ENCODE measurements around the gene SMURF1.

The SMURF1 gene

GRCh38 chr7:99132595-99133321 lies 11.2 kb downstream of the SMURF1 start:
- Mint-ChIP-seq H3K27ac (no peak overlapping the region), H3K36me3 (peaks cover 2% of the 10 kb centered on the region), H3K4me3 (no peak overlapping the region), H3K4me1 (no peaks in the 10 kb centered on the region), H3K27me3 (no peaks in the 10 kb centered on the region), H3K9me3 (no peaks in the 10 kb centered on the region)
- DNase-seq = no peak
- CTCF ChIA-PET = no interaction called here

DNA sequence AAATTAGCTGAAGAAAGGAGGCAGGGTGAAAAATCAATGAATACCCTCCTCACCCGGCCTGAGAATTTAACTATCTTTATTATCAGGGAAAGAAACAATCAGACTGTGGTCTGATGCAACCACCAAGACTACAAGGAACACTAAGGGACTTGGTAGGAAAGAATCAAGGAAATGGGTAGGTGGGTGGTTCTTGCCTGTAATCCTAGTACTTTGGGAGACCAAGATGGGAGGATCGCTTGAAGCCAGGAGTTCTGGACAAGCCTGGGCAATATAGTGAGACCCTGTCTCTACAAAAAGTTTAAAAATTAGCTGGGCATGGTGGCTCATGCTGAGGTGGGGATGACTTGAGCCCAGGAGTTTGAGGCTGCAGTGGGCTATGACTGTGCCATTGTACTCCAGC lies 12.6 kb downstream of the SMURF1 start:
- Mint-ChIP-seq H3K9me3 (no peaks in the 10 kb centered on the region), H3K36me3 (peaks cover 2% of the 10 kb centered on the region), H3K4me1 (no peaks in the 10 kb centered on the region), H3K27ac (no peak overlapping the region), H3K27me3 (no peaks in the 10 kb centered on the region), H3K4me3 (no peak overlapping the region)
- CTCF ChIA-PET = no interaction called here
- no peak for DNase-seq

DNA sequence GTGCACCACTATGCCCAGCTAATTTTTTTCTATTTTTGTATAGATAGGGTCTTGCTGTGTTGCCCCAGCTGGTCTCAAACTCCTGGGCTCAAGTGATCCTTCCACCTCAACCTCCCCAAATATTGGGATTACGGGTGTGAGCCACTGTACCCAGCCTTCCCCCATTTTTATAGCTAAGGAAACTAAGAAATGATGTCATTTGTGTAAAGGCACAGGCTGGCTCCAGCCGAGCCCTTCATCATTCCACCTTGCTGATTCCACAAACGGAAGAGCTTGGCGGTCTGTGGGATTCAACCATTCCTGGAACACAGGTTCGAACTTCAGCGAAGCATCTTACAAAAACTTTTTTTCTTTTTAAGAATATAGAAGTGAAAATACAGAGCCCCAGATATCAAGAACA lies 14.4 kb downstream of the SMURF1 start:
- Mint-ChIP-seq H3K4me1 (peaks cover under 1% of the 10 kb centered on the region), H3K9me3 (no peaks in the 10 kb centered on the region)

GRCh38 chr7:99129001-99129400 lies 14.9 kb downstream of the SMURF1 start:
- Mint-ChIP-seq H3K36me3 (peaks cover 2% of the 10 kb centered on the region), H3K27ac (no peak overlapping the region), H3K27me3 (no peaks in the 10 kb centered on the region), H3K9me3 (no peaks in the 10 kb centered on the region), H3K4me3 (no peak overlapping the region), H3K4me1 (peaks cover 2% of the 10 kb centered on the region)
- CTCF ChIA-PET = no interaction called here
- DNase-seq = no peak

More for the DNA sequence above, 14.4 kb downstream of the SMURF1 start:
- Mint-ChIP-seq H3K27me3 (no peaks in the 10 kb centered on the region), H3K36me3 (peaks cover 2% of the 10 kb centered on the region), H3K27ac (no peak overlapping the region), H3K4me3 (no peak overlapping the region)
- CTCF ChIA-PET = no interaction called here
- DNase-seq = no peak

DNA sequence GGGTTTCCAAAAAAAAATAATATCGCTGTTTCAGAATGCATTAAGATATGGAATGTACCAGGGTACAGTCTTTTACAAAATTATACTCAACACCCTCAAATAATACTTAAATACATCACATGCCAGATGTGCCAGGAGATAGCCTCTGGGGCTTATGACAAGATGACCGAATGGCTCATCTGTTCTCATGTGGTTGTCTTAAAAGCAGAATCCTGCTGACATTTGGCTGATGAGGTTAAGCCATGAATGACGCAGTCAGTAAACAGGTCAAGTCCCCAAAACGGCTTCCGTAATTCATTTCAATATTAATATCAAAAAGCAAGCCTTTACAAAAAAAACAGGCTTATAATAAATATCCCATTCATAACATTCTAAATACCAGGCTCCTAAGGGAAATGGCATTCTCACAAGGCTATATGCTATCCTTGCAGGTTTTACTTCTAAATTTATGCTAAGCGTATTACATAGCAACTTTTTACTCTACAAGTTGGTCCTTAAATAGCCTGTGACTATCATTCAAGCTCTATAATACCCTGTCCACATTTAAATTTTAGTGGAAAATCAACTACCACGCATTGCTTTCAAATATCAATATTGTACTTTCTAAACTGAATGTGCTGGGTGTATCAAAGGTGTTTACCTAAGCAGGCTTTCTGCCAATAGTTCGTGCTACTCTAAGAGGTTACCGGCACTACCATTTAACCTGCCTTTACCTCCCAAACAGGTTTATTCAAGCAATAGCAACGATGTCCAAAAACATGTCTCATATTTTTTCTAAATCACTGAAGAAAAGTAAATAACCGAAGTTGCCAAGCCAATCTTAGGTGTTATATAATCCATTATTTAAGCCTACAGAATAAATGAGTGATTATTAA lies 15.6 kb downstream of the SMURF1 start:
- DNase-seq = no peak
- Mint-ChIP-seq H3K27ac (no peak overlapping the region), H3K27me3 (no peaks in the 10 kb centered on the region), H3K9me3 (no peaks in the 10 kb centered on the region), H3K4me1 (peaks cover 2% of the 10 kb centered on the region), H3K4me3 (no peak overlapping the region), H3K36me3 (peaks cover 2% of the 10 kb centered on the region)
- CTCF ChIA-PET = no interaction called here

- Mint-ChIP-seq H3K36me3 (peaks cover 2% of the 10 kb centered on the region), H3K27me3 (no peaks in the 10 kb centered on the region), H3K9me3 (no peaks in the 10 kb centered on the region), H3K4me3 (no peak overlapping the region), H3K27ac (no peak overlapping the region), H3K4me1 (peaks cover 2% of the 10 kb centered on the region)
- CTCF ChIA-PET = no interaction called here
- DNase-seq = no peak
Measured at GRCh38 chr7:99127636-99128035, 16.3 kb downstream of the SMURF1 start.

DNA sequence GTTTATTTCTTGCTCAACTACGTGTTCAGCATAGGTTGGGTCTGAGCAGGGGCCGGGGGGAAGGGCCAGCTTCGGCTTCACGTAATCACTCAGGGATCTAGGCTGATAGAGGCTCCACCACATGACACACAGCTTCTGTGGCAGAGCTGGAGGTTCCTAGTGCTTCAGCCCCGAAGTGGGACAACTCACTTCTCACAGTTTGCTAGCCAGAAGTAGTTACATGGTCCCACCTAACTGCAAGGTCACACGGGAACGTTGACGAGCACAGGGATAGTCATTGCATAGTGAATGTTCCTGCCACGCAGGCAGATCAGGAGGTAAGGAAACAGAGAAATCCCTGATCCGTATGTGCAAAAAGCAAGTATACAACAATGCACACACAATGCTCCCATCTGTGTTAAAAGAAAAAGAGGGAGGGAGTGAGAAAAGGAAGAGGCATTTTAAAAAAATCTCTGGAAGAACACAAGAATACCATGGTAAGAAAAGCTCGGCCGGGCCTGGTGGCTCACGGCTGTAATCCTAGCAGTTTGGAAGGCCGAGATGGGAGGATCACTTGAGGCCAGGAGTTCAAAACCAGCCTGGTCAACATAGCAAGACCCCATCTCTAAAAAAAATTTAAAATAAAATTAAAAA lies 16.9 kb downstream of the SMURF1 start:
- CTCF ChIA-PET = no interaction called here
- DNase-seq = no peak
- no peaks in the 10 kb centered on the region for H3K27me3 Mint-ChIP-seq
- peaks cover 2% of the 10 kb centered on the region for H3K36me3 Mint-ChIP-seq
- no peak overlapping the region for H3K4me3 Mint-ChIP-seq
- peaks cover 2% of the 10 kb centered on the region for H3K4me1 Mint-ChIP-seq
- no peak overlapping the region for H3K27ac Mint-ChIP-seq
- no peaks in the 10 kb centered on the region for H3K9me3 Mint-ChIP-seq

- Mint-ChIP-seq H3K27ac (no peak overlapping the region), H3K4me1 (peaks cover 8% of the 10 kb centered on the region), H3K4me3 (no peak overlapping the region), H3K27me3 (no peaks in the 10 kb centered on the region), H3K9me3 (no peaks in the 10 kb centered on the region), H3K36me3 (peaks cover 3% of the 10 kb centered on the region)
- no peak for DNase-seq
- CTCF ChIA-PET = no interaction called here
Measured at GRCh38 chr7:99125505-99125865, 18.4 kb downstream of the SMURF1 start.

DNA sequence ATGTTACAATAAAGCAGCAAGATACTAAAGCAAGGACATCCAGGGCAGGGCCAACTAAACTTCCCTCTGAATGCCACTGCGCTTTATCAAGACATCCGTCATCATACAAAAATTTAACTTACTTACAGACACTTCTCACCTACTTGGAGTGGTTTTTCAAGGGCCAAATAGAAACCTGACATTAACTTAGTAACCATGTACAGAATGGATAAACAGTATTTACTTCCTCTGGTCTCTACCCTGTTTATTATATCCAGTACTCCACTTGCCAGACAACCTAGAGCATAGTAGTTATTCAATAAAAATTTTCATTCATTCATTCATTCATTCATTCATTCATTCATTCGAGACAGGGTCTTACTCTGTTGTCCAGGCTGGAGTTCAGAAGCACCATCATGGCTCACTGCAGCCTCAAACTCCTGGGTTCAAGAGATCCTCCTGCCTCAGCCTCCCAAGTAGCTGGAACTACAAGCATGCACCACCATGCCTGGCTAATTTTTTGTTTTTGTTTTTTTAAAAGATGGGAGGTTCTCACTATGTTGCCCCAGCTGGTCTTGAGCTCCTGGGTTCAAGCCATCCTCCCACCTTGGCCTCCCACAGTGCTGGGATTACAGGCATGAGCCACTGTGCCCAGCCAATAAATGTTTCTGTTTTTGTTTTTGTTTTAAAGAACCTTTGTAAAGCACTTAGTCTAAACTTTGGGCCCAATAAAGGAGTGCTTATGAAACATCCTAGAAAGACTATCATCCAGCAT lies 19.0 kb downstream of the SMURF1 start:
- no peak overlapping the region for H3K4me3 Mint-ChIP-seq
- H3K9me3 Mint-ChIP-seq = peaks cover 4% of the 10 kb centered on the region
- no peaks in the 10 kb centered on the region for H3K27me3 Mint-ChIP-seq
- no peak for DNase-seq
- CTCF ChIA-PET = no interaction called here
- peaks cover 8% of the 10 kb centered on the region for H3K36me3 Mint-ChIP-seq
- peaks cover 13% of the 10 kb centered on the region for H3K4me1 Mint-ChIP-seq
- H3K27ac Mint-ChIP-seq = no peak overlapping the region

- peaks cover 13% of the 10 kb centered on the region for H3K4me1 Mint-ChIP-seq
Measured at GRCh38 chr7:99124236-99124635, 19.7 kb downstream of the SMURF1 start.

GRCh38 chr7:99123571-99124033 lies 20.3 kb downstream of the SMURF1 start:
- Mint-ChIP-seq H3K27me3 (no peaks in the 10 kb centered on the region), H3K36me3 (peaks cover 15% of the 10 kb centered on the region), H3K27ac (no peak overlapping the region), H3K4me3 (no peak overlapping the region), H3K9me3 (peaks cover 5% of the 10 kb centered on the region), H3K4me1 (peaks cover 13% of the 10 kb centered on the region)
- CTCF ChIA-PET = no interaction called here
- DNase-seq = no peak

More at GRCh38 chr7:99124236-99124635, 19.7 kb downstream of the SMURF1 start:
- DNase-seq = no peak
- H3K27me3 Mint-ChIP-seq = no peaks in the 10 kb centered on the region
- H3K36me3 Mint-ChIP-seq = peaks cover 11% of the 10 kb centered on the region
- no peak overlapping the region for H3K4me3 Mint-ChIP-seq
- CTCF ChIA-PET = no interaction called here
- H3K9me3 Mint-ChIP-seq = peaks cover 5% of the 10 kb centered on the region
- no peak overlapping the region for H3K27ac Mint-ChIP-seq

DNA sequence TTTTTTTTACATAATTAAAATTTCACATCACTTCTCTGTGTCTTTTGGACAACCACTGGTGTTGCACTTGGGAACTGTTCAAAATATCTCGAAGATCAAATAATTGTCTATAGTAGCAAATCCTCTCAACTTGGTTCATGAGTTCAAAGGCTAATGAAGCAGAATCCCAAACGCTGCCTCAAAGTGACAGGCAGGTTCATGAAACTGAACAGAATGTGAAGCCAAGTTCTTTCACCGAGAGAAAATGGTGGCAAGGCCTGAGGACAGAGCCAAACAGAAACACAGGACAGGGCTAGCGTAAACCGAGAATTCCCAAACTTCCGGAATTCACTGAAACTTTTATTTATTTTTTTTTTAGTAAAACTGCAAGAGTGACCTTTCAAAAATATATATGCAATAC lies 21.1 kb downstream of the SMURF1 start:
- no peak for DNase-seq
- peaks cover 13% of the 10 kb centered on the region for H3K4me1 Mint-ChIP-seq
- CTCF ChIA-PET = no interaction called here

GRCh38 chr7:99121496-99122021 lies 22.3 kb downstream of the SMURF1 start:
- peaks cover 13% of the 10 kb centered on the region for H3K4me1 Mint-ChIP-seq
- DNase-seq = no peak
- CTCF ChIA-PET = no interaction called here

More for the DNA sequence above, 21.1 kb downstream of the SMURF1 start:
- H3K27me3 Mint-ChIP-seq = no peaks in the 10 kb centered on the region
- peaks cover 10% of the 10 kb centered on the region for H3K9me3 Mint-ChIP-seq
- peaks cover 21% of the 10 kb centered on the region for H3K36me3 Mint-ChIP-seq
- H3K4me3 Mint-ChIP-seq = no peak overlapping the region
- H3K27ac Mint-ChIP-seq = no peak overlapping the region

DNA sequence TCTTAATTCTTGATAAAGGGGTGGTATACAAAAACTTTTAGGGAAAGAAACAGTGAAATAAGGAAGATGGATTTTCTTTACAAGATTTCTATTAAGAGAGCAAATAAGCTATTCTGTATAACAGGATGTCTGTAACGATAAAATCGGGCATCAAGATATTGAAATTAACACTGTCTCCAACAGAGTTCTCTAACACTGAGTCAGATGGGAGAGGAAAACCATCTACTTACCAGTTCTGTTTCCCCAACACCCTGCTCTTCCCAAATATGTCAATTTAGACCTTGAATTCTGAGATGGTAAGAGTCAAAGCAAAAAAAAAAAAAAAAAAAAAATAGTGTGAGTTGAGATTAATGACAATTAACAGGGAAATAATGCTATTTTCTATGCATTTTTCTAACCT lies 23.0 kb downstream of the SMURF1 start:
- CTCF ChIA-PET = no interaction called here

More at GRCh38 chr7:99121496-99122021, 22.3 kb downstream of the SMURF1 start:
- Mint-ChIP-seq H3K27me3 (no peaks in the 10 kb centered on the region), H3K4me3 (no peak overlapping the region), H3K36me3 (peaks cover 21% of the 10 kb centered on the region), H3K9me3 (peaks cover 10% of the 10 kb centered on the region), H3K27ac (no peak overlapping the region)

More for the DNA sequence above, 23.0 kb downstream of the SMURF1 start:
- no peak for DNase-seq
- no peak overlapping the region for H3K4me3 Mint-ChIP-seq
- peaks cover 10% of the 10 kb centered on the region for H3K9me3 Mint-ChIP-seq
- peaks cover 13% of the 10 kb centered on the region for H3K4me1 Mint-ChIP-seq
- no peak overlapping the region for H3K27ac Mint-ChIP-seq
- H3K27me3 Mint-ChIP-seq = no peaks in the 10 kb centered on the region
- peaks cover 21% of the 10 kb centered on the region for H3K36me3 Mint-ChIP-seq

Data from activated naive CD4-positive, alpha-beta T cell treated with anti-CD3 and anti-CD28 coated beads, Interleukin-2, amount 10 ng/mL, durations not matched to agents 7 days and 5 days (primary cell).